NOMO-1 (cell line): ENCODE results near the gene PLA2G1B.
A peak's percentile ranks its signal among the peaks of the same experiment; 100 is the strongest.
"Not testable (repeated sequence)": the region's sequence is repeated elsewhere in the genome, so short reads cannot be mapped to it uniquely, and the experiment has no call there.

ENCODE experiments used
- DNase-seq, 2 experiments: peaks; one replicate each; lab custom pipeline; 2025; ENCODE audit not compliant: unreplicated experiment in 2 of 2; lab: John Stamatoyannopoulos, UW

PLA2G1B gene

DNA sequence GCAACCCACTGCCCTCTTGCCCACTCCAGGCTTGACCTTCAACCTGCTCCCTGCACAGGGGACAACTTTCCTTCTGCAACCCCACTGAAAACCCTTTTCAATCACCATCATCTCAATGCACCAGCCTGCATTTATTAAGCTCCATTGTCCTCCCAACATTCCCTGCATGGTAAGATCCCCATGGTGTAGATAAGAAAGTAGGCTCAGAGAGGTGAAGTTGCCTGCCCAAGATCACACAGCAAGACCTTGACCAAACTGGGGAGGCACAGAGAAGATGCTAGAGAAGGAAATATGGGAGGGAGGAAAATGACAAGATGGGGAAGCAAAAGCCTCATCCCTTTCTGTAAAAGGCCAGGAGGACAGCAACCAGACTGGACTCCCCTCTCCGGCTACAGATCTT is 31.5 kb upstream of the PLA2G1B start:
- DNase-seq = no peak

DNA sequence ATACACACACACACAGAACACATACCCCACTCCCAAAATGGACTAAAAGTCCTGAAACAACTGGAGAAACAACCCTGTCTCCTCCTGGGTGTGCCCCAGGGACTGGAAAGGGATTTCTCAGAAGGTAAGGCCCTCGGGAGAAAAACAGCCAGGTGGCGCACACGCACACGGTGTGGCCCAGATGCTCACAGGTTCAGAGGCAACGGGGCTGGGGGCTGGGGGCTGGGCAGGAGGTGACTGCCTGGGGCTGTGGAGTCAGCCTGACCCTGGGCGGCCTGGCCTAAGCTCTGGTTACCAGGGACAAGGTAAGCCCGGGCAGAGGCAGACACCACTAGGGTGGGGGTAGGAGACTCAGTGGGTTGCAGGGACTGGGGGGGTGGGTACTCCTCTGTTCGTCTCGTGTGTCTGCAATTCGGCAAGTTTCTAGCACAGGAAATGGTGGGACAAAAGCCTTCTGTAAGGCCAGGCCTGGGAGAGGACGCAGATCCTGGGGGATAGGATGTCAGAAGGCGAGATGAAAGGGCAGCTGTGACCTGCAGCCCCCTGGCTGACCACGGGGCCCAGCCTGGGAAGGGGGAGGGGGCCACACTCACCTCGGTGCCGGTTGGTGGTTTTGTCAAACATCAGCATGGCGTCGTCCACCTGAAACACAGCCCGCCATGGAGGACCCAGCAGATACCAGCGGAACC is 31.0 kb upstream of the PLA2G1B start:
- no peak for DNase-seq

DNA sequence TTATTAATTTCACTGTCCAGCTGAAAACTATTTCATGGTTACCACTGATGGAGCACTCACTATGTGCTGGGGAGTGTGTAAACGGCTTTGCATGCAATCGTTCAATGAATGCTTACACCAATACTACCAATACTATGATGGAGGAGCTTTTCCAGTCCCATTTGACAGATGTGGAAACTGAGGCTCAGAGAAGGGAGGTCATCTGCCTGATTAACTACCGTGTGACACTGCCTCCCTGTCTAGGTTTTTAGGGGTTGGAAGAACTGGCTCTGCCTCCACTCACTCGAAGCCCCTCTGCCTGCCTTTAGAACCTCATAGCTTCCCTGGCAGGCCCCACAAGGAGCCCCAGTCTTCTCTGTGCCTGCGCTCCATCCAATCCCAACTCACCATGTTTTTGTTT is 29.5 kb upstream of the PLA2G1B start:
- DNase-seq = no peak

DNA sequence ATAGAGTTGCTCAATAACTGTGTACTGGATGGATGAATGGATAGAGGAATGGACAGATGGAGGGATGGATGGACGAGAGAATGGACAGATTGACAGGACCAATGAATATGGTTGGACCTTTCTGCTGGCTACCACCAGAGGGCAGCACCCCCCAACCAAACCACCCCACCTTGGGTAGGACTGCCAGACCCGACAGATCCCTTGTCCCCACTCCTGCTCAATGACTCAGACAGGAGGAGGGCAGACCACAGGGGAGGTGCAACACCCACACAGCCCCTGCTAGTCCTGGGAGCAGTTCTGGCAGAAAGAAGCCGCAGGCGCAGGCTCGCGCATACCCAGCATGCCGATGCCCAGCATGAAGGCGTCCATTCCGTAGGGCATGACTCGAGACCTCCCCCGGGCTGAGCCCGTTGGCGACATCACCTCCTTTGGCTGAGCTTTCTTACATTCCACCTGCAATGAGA is 29.0 kb upstream of the PLA2G1B start:
- DNase-seq = peak; percentile 47 to 63

DNA sequence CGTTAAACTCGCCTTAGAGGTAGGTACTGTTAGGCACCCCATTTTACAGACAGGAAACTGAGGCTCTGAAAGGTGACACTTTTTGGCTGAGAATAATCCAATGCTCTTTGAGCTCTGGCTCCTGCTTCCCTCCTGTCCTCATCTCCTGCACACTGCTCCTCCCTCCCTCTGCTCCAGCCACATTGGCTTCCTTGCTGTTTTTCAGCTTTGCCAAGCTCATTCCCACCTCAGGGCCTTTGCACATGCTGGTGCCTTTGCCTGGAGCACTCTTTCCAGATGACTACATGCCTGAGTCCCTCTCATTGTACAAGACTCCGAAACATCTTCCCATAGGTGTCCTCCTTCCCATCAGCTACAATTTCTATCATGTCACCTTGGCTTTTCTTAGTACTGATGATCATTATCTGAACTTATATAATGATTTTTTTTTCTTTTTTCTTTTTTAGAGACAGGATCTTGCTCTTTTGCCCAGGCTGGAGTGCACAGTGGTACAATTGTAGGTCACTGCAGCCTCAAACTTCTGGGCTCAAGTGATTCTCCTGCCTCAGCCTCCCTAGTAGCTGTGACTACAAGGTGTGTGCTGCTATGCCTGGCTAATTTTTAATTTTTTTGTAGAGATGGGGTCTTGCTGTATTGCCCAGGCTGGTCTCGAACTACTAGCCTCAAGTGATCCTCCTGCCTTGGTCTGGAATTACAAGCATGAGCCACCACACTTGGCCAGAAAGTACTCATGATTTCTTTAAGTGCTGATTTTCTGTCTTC is 26.2 kb upstream of the PLA2G1B start:
- no peak for DNase-seq

DNA sequence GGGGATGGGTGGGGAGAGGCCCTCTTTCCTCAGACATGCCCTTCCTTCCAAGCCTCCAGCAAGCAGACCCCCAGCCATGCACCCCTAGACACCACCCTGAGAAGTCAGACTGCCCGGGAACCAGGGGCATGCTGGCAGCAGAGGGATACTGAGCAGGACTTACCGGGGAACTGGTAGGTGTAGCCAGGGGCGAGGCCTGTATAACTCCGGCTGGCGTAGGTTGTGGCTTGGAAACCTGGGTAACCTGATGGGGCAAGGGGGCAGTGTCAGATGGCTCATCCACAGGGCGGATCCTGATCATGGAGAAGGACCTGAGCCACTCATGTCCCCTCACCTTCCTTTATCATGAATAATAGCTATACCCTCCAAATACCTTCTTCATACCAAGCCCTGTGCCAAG is 25.6 kb upstream of the PLA2G1B start:
- DNase-seq = no peak

DNA sequence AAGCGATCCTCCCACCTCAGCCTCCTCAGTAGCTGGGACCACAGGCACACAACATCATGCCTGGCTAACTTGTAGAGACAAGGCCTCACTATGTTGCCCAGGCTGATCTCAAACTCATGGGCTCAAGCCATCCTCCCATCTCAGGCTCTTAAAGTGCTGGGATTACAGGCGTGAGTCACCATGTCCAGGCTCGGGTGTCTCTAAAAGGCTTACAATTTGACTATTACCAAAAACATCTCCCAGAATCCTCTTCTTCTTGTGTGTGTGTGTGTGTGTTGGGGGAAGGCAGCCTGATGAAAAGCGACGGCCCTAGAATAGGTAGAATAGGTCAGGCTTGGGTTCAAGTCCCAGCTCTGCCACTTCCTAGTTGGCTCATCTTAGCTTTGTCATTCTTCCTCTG is 24.5 kb upstream of the PLA2G1B start:
- DNase-seq = no peak

DNA sequence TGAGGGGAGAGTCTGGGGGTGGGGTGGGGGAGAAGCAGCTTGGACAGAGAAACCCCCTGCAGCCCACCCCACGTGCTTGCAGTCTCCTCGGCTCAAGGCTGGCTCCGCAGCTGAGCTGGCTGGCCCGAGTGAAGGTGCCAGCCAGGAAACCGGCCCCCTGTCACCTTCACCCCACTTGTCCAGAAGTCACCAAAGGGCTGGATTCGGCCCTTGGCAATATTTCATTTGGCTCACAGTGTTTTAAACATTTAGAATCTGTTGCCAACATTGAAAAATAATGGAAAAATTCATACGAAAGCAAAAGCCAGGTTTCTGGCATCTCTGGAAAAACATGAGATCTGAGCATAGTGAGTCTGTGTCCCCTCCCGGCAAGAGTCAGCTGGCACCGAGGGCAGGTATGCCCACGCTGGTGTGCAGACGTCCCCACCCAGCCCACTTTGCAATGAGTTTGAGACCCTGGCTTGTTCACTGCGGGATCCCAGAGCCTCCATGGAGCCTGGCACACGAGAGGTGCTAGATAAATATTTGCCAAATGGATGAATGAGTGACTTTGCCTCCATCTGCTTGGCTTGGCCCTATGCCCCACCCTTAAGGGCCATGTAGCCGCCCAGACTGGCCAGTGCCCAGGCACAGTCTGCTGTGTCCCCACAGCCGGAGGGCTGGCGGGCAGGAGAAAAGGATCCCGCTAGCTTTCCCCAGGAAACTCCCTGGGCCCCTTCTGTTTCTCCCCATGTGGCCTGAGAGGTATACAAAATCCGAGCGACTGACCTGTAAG is 23.2 kb upstream of the PLA2G1B start:
- DNase-seq = no peak

DNA sequence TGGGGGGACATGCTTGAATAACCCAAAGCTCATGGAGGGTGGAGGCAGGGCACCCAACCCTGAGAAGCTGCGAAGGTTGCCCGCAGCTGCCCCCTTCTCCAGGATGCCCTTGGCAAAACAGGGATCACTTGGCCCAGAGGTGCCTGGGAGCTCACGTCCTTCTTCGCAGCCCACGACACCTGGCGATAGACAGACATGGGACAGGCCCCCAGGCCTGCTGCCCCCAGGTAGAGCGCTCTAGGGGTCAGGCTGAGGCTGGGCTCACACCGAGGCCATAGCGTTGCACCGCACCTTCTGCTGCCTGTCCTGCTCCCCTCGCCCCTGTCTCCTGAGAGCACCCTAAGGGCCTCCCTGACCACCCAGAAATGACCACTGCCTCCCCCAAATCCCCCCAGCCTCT is 20.2 kb upstream of the PLA2G1B start:
- no peak for DNase-seq

DNA sequence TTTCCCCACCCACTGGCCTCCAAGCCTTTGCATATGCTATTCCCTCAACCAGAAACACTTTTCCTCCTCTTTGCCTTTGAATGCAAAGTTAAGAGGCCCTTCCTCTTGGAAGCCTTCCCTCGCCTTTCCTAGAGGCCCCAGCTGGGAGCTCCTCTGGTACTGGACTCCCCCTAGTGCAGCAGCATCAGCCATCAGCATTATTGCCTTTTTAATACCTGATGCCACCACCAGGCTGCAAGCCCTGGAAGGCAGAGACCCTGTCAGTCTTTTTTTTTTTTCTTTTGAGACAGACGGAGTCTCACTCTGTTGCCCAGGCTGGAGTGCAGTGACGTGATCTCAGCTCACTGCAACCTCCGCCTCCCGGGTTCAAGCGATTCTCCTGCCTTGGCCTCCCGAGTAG is 19.1 kb upstream of the PLA2G1B start:
- no peak for DNase-seq

DNA sequence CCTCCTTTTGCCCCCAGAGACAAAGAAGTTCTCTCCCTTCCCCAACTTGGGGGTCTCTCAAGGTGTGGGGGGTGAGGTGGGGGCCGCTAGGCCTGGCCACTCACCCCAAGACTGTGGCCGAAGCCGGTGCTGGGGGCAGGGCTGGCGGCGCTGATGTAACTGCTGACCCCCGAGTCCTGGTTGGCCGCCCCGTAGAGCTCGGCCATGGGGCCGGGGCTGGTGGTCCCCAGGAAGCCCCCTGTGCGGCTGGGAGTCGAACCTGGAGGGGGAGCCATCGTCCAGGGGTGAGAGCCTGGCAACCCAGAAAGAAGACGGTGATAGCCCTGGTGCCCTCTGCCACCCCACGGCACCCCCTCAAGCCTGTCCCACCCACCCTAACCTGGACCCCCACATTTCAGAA is 18.5 kb upstream of the PLA2G1B start:
- no peak for DNase-seq

DNA sequence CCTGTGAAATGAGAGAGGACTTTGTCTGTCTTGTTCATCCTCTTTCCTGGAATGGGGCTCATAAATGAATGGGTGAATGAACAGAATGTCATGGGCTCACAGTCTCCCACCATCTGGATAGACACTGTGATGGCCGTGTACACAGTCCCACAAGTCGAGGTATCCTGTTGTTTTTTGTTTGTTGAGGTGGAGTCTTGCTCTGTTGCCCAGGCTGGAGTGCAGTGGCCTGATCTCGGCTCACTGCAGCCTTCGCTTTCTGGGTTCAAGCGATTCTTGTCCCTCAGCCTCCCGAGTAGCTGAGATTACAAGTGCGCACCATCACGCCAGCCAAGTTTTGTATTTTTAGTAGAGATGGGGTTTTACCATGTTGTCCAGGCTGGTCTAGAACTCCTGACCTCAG is 16.1 kb upstream of the PLA2G1B start:
- DNase-seq = no peak

DNA sequence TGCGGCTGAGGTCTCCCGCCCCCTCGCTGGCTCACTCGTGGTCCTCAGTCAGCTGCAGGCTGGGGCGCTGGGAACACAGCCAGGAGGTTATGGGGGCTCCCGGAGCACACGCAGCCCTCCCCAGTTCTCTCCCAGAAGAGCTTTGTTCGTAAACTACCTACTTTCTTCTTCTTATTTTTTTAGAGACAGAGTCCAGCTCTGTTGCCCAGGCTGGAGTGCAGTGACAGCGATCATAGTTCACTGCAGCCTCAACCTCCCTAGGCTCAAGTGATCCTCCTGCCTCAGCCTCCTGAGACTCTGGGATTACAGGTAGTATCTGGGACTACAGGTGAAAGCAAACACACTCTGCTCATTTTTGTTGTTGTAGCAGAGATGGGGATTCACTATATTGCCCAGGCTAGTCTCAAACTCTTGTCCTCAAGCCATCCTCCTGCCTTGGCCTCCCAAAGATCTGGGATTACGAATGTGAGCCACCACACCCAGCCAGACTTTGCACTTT is 15.5 kb upstream of the PLA2G1B start:
- no peak for DNase-seq

DNA sequence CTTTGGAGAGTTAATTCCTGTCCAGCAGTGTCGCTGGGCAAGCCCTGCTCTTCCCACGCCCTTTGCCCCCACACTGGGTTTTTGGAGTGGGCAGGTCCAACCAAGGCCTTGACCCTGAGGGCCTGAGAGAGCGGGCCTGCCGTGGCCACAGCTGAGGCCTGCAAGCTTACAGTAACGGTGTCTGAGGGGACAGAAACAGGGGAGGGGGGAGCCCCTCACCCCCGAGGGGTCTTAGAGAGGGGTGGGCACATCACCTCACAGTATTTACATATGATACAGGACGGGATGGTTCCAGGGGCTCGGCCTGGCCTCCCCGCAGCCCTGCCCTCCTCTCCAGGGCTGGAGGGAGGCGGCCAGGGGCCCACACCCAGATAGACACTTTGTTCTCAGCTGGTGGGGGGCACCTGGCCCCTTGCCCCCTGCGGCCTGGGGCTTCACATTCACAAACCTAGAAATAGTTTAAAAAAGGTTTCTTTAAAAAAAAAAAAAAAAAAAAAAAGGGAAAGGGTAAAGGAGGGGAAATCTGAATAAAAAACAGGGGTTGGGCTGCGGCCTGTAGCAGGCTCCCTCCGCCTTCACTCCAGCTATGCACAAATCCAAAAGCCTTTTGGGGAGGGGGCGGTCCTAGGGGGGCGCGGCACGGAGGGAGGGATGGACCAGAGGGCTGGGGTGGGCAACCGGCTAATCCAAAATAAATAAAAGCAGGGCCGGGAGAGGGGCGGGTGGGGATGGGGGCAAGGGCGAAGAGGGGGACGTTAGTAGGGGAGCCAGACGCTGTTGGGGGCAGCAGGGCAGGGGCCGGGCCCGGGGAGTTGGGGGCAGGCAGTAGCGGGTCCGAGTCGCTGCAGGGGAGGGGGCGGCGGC is 14.8 kb upstream of the PLA2G1B start:
- DNase-seq = no peak

DNA sequence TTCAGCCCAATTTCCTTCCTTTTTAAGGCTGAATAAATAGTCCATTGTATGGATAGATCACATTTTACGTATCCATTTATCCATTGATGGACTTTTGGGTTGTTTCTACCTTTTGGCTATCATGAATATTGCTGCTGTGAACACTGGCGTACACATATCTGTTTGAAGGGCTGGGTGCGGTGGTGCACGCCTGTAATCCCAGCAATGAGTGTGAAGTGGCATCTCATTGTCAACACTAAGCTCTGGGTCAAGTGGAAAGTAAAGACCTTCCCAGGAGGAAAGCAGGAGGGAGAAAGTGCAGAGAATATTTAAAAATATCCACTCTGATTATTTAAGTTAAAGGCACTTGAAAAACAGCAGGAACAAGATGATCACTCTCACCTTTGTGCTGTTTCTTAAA is 11.7 kb upstream of the PLA2G1B start:
- no peak for DNase-seq

DNA sequence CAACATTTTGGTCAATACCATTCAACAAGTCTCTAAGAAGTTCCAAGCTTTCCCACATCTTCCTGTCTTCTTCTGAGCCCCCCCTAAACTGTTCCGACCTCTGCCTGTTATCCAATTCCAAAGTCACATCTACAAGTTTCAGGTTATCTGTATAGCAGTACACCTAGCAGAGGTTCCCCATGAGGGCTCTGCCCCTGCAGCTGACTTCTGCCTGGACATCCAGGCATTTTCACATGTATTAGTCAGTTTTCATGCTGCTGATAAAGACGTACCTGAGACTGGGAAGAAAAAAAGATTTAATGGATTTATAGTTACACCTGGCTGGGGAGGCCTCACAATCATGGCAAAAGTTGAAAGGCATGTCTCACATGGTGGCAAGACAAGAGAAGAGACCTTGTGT is 10.2 kb upstream of the PLA2G1B start:
- no peak for DNase-seq

DNA sequence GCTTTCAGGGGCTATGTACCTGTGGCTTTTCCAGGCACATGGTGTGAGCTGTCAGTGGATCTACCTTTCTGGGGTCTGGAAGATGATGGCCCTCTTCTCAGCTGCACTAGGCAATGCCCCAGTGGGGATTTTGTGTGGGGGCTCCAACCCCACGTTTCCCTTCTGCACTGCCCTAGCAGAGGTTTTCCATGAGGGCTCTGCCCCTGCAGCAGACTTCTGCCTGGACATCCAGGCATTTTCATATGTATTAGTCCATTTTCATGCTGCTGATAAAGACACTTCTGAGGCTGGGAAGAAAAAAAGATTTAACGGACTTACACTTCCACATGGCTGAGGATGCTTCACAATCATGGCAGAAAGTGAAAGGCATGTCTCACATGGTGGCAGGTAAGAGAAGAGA is 8.8 kb upstream of the PLA2G1B start:
- DNase-seq = not testable (repeated sequence)

DNA sequence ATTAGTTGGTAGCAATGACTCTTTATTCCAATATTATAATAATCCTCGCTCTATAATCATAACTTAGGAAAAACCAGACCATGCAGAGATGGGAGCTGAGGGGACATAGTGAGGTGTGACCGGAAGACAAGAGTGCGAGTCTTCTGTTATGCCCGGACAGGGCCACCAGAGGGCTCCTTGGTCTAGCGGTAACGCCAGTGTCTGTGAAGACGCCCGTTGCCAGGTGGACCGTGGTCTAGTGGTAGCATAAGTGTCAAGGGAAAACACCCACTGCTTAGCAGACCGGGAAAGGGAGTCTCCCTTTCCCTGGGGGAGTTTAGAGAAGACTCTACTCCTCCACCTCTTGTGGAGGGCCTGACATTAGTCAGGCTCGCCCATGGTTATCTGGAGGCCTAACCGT is 7.9 kb upstream of the PLA2G1B start:
- DNase-seq = peak in 1 of 2 experiments; percentile 24

DNA sequence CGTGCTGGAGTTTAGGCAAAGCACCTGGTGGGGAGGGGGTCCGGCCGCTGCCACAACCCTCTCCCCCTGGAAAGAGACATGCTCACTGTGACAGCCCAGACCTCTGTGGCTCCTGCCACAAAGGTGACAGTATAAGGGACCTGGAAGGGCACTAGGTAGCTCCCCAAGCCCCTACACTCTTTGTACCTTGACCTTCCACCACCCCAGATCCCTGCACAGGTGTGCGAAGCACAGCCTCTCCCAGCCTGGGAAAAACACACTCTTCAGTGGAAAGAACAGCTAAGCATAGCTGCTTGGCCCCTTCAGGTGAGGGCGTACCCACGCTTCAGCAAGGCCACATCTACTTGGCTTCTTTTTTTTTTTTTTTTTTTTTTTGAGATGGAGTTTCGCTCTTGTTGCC is 4.9 kb upstream of the PLA2G1B start:
- no peak for DNase-seq

DNA sequence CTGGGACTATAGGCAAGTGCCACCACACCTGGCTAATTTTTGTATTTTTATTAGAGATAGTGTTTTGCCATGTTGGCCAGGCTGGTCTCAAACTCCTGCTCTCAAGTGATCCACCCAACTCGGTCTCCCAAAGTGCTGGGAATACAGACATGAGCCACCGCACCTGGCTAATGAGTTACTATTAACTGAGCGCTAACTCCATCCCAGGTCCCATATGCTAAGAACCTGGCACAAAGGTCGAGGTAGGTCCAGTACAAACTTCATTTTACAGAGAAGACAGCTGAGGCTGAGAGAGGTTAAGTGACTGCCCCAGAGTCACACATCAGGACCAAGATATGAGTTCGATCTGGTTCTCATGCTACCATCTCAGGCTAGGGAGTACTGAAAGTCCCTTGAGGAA is 4.5 kb upstream of the PLA2G1B start:
- no peak for DNase-seq

DNA sequence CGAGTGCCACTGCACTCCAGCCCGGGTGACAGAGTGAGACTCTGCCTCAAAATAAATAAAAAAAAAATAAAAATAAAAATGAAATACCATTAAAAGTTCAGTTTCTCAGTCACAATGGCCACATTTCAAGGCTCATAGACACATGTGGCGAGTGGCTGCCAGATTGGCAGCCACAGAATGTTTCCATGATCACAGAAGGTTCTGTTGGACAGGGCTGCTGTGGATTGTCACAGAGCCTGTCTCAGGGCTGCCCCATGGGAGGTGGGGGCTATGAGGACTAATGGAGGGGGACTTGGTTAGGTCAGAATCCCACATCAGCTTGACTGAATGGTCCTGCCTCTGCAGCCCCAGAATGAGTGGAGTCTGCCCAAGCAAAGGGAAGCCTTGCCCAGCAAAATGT is 3.8 kb upstream of the PLA2G1B start:
- DNase-seq = no peak
